DLD1 (cell line): ENCODE data around the gene GLUL.

ENCODE experiments used
- in situ Hi-C: cut with HindIII; loops from 2 replicates; pipeline ENCODE4 v1.10.0; 2017; ENCODE audit warnings: low sequenced_read_pairs

Gene GLUL

GRCh38 chr1:182391362-182392049 is at the start of gene GLUL:
GLUL (minus strand) TSS chr1:182391790; CDS start chr1:182388737, 3,053 bp downstream.
- in situ Hi-C loops: no loop called here

GRCh38 chr1:182438326-182438725 is 46.7 kb upstream of the GLUL start:
- in situ Hi-C loops: no loop called here

DNA sequence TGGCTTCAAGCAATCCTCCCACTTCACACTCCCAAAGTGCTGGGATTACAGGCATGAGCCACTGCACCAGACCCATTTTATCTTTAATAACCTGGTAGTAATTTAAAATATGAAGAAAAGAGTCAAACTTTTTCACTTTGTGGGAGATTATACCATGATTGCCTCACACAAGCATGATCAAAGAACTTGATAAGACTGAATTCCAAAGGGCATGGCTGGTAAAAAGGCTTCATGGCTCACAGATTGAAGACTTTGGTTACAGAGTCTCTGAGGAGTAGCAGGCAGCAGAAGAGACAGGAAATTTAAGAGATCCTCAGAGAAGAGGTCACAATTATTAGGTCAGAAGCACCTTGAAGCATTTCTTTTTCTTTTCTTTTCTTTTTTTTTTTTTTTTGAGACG is 42.0 kb upstream of the GLUL start:
- in situ Hi-C loops: no loop called here

DNA sequence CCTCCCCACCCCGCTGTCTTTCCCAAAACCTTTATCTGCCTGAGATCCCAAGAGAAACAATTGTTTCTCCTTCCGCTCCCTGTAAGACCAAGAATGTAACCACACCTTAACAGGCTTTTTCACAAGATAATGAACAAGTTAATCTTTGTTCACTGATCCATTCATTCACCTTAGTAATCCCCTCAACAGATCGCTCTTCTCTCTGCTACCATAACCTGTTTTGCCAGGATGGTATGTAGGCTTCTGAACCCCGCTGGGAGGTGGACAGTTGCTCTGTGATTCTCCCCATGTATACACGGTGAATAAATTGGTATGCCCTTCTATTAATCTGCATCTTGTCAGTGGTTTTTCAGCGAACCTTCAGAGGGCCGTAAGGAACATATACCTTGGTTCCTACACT is 39.7 kb upstream of the GLUL start:
- in situ Hi-C loops: no loop called here

DNA sequence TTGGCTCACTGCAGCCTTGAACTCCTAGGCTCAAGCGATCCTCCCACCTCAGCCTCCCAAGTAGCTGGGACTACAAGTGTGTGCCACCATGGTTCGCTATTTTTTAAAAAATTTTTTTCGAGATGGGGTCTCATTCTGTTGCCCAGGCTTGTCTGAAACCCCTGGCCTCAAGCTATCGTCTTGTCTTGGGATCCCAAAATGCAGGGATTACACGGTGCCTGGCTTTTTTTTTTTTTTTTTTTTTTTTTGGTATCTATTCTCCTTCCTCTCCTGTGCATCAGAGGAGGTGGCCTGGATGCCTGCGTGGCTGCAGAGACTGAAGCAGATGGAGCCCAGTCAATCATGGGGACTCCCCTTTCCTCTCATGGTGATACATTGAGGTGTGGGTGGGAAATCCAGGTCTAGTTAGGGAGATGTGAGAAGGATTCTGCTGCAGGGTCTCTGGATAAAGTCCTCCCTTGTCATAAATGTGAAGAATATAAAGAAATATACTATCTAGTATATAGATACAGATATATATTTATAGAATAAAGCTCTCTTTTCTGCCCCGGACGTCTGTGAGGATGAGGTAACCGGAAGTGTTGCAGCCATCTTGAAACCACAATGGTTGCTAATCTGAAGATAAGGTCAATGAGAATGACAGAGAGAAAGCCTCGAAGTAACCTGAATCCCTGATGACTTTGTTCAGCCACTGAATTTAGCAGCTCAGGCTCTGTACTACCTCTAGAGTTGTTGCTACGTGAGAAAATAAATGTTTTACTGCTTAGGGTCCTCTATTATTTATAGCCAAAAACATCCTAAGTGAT is 38.9 kb upstream of the GLUL start:
- in situ Hi-C loops: no loop called here

DNA sequence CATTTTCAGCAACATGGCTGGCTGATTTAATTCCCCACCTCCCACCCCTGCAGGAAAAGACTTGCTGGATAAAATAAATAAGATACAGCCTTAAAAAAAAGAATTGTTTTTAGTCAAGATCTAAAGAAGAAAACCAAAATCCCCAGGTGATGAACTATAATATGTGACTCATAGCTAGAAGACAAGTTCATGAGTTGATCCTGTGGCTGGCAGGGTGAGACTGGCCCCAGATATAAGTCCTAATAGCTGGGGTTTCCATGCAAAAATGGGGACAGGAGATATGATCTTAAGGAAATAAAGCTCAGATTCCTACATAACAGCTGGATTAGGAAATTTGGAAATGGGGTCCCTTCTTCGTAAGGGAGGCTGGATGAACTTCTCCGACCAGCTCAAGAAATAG is 36.5 kb upstream of the GLUL start:
- in situ Hi-C loops: no loop called here

- in situ Hi-C loops: no loop called here
Observed at GRCh38 chr1:182426442-182427430, 35.1 kb upstream of the GLUL start.

- in situ Hi-C loops: no loop called here
Observed at GRCh38 chr1:182415789-182416188, 24.2 kb upstream of the GLUL start.

GRCh38 chr1:182413969-182414368 is 22.4 kb upstream of the GLUL start:
- in situ Hi-C loops: no loop called here

GRCh38 chr1:182413486-182413885 is 21.9 kb upstream of the GLUL start:
- in situ Hi-C loops: no loop called here

DNA sequence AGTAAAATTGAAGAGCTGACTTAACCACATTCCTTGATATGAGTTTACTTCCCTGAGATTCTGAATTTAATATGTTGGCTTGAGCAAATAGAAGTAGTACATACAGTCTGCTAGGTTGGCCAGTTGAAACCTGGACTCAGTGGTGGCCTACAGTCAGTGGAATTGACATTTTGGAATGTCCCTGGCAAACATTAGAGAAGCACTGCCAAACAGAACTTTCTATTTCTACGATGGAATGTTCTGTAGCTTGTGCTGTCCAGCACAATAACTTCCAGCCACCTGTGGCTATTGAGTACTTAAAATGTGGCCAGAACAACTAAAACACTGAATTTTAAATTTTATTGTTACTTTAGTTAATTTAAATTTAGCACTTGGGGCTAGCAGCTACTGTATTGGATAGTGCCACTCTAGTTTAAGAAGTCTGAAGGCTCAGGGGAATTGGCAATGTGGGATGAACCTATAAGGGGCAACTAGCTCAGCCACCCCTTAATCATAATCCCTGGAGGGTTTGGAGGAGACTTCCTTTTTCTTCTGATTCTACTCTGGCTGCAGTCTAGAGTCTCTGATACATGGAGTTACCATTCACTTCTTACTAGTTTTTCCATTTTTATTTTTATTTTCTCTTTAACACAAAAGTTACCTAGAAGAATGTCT is 19.2 kb upstream of the GLUL start:
- in situ Hi-C loops: no loop called here

DNA sequence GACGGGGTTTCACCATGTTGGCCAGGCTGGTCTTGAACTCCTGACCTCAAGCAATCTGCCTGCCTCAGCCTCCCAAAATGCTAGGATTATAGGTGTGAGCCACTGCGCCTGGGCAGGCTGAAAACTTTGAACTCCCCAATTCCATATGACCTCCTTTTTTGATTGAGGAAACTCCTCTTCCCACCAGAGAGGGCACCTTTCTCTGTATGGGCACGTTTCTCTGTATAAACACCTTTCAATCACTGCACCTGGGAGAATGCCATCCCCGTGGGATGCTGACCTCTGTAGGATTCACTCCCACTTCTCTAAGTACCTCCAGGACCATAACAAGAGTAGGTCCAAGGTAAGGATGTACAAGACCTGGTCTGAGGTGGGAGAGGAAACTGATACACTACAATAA is 18.5 kb upstream of the GLUL start:
- in situ Hi-C loops: no loop called here

- in situ Hi-C loops: no loop called here
Observed at GRCh38 chr1:182408435-182409075, 17.0 kb upstream of the GLUL start.

DNA sequence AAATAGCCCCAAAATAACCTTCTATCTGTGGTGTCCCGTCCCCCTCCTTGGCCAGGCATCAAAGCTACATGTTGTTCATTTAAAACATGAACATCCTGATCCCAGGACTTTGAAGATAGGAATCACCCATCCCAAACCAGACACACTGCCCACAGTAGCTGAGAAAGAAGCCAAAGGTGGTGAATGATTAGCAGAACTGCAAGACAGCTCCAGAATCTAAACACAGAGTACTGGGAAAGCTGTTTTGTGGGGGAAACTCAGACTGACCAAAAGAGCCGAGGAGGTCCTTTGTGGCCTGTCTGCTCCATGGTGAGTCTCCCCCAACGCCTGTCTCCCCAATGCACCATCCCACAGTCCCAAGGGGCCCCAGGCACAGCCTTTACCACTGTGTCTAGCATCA is 16.1 kb upstream of the GLUL start:
- in situ Hi-C loops: no loop called here

GRCh38 chr1:182406012-182406411 is 14.4 kb upstream of the GLUL start:
- in situ Hi-C loops: no loop called here

DNA sequence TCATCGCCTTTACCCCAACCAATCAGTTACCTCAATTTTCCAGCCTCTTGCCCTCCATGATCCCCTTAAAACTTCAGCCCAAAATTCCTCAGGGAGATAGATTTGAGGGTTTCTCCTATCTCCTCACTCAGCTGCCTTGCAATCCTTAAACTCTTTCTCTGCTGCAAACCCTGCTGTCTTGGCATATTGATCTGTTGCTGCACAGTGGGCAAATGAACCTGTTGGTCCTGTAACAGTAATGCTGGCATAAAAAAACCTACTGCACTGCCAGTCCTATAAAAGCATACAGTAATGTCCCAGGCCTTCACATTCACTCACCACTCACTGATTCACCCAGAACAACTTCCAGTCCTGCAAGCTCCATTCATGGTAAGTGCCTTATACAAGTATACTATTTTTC is 14.0 kb upstream of the GLUL start:
- in situ Hi-C loops: no loop called here

GRCh38 chr1:182404781-182405180 is 13.2 kb upstream of the GLUL start:
- in situ Hi-C loops: no loop called here

GRCh38 chr1:182400567-182400966 is 9.0 kb upstream of the GLUL start, which contains the start of gene TEDDM1:
TEDDM1 (minus strand) TSS chr1:182400667; CDS start chr1:182400485, 182 bp downstream.
- in situ Hi-C loops: no loop called here

- in situ Hi-C loops: loop anchor here (5.0 kb wide), 1 partner anchor 311 kb away; no protein-coding TSS in a partner anchor
Observed at GRCh38 chr1:182397653-182398393, 6.2 kb upstream of the GLUL start.
